ENCODE data around the gene MAT2B.
A peak's percentile ranks its signal among the peaks of the same experiment; 100 is the strongest.

Gene MAT2B

GRCh38 chr5:163498886-163499285 is 6.5 kb upstream of the MAT2B start:
- TF ChIP-seq POLR2AphosphoS5 (IDR thresholded peaks at IDR 0.05; ENCODE audit: low read depth, low read length) (no peak), SIN3A (IDR thresholded peaks at IDR 0.05; ENCODE audit: borderline replicate concordance, insufficient read depth, low read length) (no peak)

- no peak for TF ChIP-seq REST (IDR thresholded peaks at IDR 0.05; ENCODE audit: insufficient read depth in 1 of 2, low read depth in 2 of 2, low read length in 2 of 2)
- TF ChIP-seq SIN3A (IDR thresholded peaks at IDR 0.05; ENCODE audit: borderline replicate concordance, insufficient read depth, low read length) = no peak
- TF ChIP-seq FOXP2 (optimal IDR thresholded peaks at IDR 0.05; ENCODE audit: borderline replicate concordance, extremely low read depth, extremely low read length, insufficient read depth) = no peak
- TF ChIP-seq POLR2AphosphoS5 (IDR thresholded peaks at IDR 0.05; ENCODE audit: low read depth, low read length) = no peak
- TF ChIP-seq TAF1 (IDR thresholded peaks at IDR 0.05; ENCODE audit: borderline replicate concordance, insufficient read depth, low read length) = no peak
Measured at GRCh38 chr5:163502521-163502920, 2.9 kb upstream of the MAT2B start.

- TF ChIP-seq SIN3A (IDR thresholded peaks at IDR 0.05; ENCODE audit: borderline replicate concordance, insufficient read depth, low read length) (peak; percentile 81; the same call in 1 of the 2 replicates), FOXP2 (optimal IDR thresholded peaks at IDR 0.05; ENCODE audit: borderline replicate concordance, extremely low read depth, extremely low read length, insufficient read depth) (no peak), POLR2AphosphoS5 (IDR thresholded peaks at IDR 0.05; ENCODE audit: low read depth, low read length) (peak; percentile 54; the same call in 1 of the 2 replicates), TAF1 (IDR thresholded peaks at IDR 0.05; ENCODE audit: borderline replicate concordance, insufficient read depth, low read length) (no peak), REST (IDR thresholded peaks at IDR 0.05; ENCODE audit: insufficient read depth in 1 of 2, low read depth in 2 of 2, low read length in 2 of 2) (peak in 1 of 2 experiments; percentile 35; a peak in 1 of 4 replicates)
Measured at GRCh38 chr5:163503106-163504078, 2.0 kb upstream of the MAT2B start.

- TF ChIP-seq POLR2AphosphoS5 (IDR thresholded peaks at IDR 0.05; ENCODE audit: low read depth, low read length) (no peak), TAF1 (IDR thresholded peaks at IDR 0.05; ENCODE audit: borderline replicate concordance, insufficient read depth, low read length) (no peak), REST (IDR thresholded peaks at IDR 0.05; ENCODE audit: insufficient read depth in 1 of 2, low read depth in 2 of 2, low read length in 2 of 2) (no peak), FOXP2 (optimal IDR thresholded peaks at IDR 0.05; ENCODE audit: borderline replicate concordance, extremely low read depth, extremely low read length, insufficient read depth) (no peak), SIN3A (IDR thresholded peaks at IDR 0.05; ENCODE audit: borderline replicate concordance, insufficient read depth, low read length) (no peak)
Measured at GRCh38 chr5:163504079-163504931, 1.1 kb upstream of the MAT2B start.

GRCh38 chr5:163505049-163505367 is 411 bp upstream of the MAT2B start:
- TF ChIP-seq REST (IDR thresholded peaks at IDR 0.05; ENCODE audit: insufficient read depth in 1 of 2, low read depth in 2 of 2, low read length in 2 of 2) (no peak), TAF1 (IDR thresholded peaks at IDR 0.05; ENCODE audit: borderline replicate concordance, insufficient read depth, low read length) (no peak), FOXP2 (optimal IDR thresholded peaks at IDR 0.05; ENCODE audit: borderline replicate concordance, extremely low read depth, extremely low read length, insufficient read depth) (no peak), POLR2AphosphoS5 (IDR thresholded peaks at IDR 0.05; ENCODE audit: low read depth, low read length) (no peak), SIN3A (IDR thresholded peaks at IDR 0.05; ENCODE audit: borderline replicate concordance, insufficient read depth, low read length) (no peak)

Data from PFSK-1 (cell line).